ENCODE data around the gene SYN1. TPM values are rescaled to one million over a fixed set of nuclear protein-coding genes. Genes with fewer than 3 reads are reported as not detected.

Gene SYN1
- polyA plus RNA-seq, 3 donors, result 0.11 to 4.0 (median 0.29) TPM

DNA sequence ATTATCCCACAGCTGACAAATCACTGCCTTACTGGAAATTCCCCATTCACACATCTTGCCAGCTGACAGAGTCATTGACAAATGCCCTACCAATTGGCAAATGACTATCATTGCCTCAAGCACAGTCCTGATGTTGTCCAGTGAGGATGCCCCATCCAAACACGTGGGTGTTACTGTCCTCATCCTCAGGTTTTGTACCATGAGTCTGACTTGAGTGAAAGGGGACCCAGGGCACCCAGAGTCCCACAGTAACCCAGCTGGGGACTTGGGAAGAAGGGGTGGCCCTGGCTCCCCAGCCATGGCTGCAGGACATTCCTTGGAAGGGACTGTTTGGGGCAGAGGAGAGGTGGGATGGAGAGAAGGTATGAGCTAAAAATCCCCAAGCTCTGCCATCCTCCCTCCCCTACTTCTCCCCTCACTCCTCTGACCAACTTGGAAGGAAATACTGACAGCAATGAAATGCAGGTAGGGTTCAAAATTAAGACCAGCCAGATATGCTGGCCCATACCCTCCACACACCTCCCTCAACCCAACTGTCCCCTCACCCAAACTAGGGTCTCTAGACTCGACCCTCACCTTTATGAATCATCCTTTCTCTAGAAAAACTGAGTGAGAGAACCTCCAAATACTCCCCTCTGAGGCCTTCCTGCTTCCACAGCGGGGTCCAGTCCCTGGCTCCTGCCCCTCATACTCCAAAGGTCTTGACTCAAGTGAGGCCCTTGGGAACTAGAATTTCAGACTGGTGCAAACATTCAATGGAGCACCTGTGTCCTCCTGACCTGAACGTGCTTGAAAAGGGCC lies 32.4 kb downstream of the SYN1 start:
- Histone ChIP-seq H3K9me3 (replicated peaks in 1 of 2; ENCODE audit: control insufficient read depth in 1 of 2, insufficient read depth in 1 of 2, low read length in 2 of 2) (no peaks in the 10 kb centered on the region), H3K79me2 (ENCODE audit: insufficient read depth, low read length) (peaks cover 14% of the 10 kb centered on the region), H3K4me3 (replicated peaks in 1 of 3; ENCODE audit: low read depth in 2 of 3, low read length in 3 of 3) (no peak overlapping the region), H3K36me3 (replicated peaks in 1 of 2; ENCODE audit: control insufficient read depth in 1 of 2, insufficient read depth in 2 of 2, low read length in 2 of 2) (peaks cover 6 to 25% of the 10 kb centered on the region in 2 donors), H3K4me2 (replicated peaks; ENCODE audit: extremely low read depth, low read length, poor library complexity, severe bottlenecking) (no peak overlapping the region), H3K27ac (ENCODE audit: low read depth in 1 of 2, low read length in 2 of 2) (no peak overlapping the region), H3K4me1 (ENCODE audit: control insufficient read depth in 1 of 2, insufficient read depth in 2 of 2, low read length in 2 of 2) (peaks cover 12 to 21% of the 10 kb centered on the region in 2 donors), H4K20me1 (ENCODE audit: insufficient read depth, low read length) (peaks cover 23% of the 10 kb centered on the region), H3K27me3 (ENCODE audit: control insufficient read depth in 2 of 2, insufficient read depth in 2 of 2, low read length in 2 of 2) (no peaks in the 10 kb centered on the region), H2AFZ (ENCODE audit: insufficient read depth, low read depth, low read length, poor library complexity, severe bottlenecking) (no peak overlapping the region), H3K9ac (ENCODE audit: insufficient read depth, low read length, poor library complexity, severe bottlenecking) (no peak overlapping the region)
- Mint-ChIP-seq H3K27ac (peak overlapping the region in 2 of 7 donors; percentile 50 to 78), H3K36me3 (peaks cover 32 to 35% of the 10 kb centered on the region in 2 donors), H3K4me3 (no peak overlapping the region), H3K27me3 (ENCODE audit: low read depth in 3 of 3) (peaks cover 0 to 3% (median 2%) of the 10 kb centered on the region in 3 donors), H3K4me1 (peaks cover 20% of the 10 kb centered on the region), H3K9me3 (no peaks in the 10 kb centered on the region)
- TF ChIP-seq, protein P1, sequence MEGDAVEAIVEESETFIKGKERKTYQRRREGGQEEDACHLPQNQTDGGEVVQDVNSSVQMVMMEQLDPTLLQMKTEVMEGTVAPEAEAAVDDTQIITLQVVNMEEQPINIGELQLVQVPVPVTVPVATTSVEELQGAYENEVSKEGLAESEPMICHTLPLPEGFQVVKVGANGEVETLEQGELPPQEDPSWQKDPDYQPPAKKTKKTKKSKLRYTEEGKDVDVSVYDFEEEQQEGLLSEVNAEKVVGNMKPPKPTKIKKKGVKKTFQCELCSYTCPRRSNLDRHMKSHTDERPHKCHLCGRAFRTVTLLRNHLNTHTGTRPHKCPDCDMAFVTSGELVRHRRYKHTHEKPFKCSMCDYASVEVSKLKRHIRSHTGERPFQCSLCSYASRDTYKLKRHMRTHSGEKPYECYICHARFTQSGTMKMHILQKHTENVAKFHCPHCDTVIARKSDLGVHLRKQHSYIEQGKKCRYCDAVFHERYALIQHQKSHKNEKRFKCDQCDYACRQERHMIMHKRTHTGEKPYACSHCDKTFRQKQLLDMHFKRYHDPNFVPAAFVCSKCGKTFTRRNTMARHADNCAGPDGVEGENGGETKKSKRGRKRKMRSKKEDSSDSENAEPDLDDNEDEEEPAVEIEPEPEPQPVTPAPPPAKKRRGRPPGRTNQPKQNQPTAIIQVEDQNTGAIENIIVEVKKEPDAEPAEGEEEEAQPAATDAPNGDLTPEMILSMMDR (IDR thresholded peaks at IDR 0.05), result no peak
- DNase-seq, result peak in 1 of 3 donors; percentile 64
- intact Hi-C loops (cut with micrococcal nuclease), result loop anchor here in 1 of 2 donors (5.0 kb wide), 1 partner anchor 40 kb away; the partner anchor contains the start of gene CFP
- 89% methylated on average over 3 of the region's 4 CpGs for WGBS (ENCODE audit: insufficient coverage)

DNA sequence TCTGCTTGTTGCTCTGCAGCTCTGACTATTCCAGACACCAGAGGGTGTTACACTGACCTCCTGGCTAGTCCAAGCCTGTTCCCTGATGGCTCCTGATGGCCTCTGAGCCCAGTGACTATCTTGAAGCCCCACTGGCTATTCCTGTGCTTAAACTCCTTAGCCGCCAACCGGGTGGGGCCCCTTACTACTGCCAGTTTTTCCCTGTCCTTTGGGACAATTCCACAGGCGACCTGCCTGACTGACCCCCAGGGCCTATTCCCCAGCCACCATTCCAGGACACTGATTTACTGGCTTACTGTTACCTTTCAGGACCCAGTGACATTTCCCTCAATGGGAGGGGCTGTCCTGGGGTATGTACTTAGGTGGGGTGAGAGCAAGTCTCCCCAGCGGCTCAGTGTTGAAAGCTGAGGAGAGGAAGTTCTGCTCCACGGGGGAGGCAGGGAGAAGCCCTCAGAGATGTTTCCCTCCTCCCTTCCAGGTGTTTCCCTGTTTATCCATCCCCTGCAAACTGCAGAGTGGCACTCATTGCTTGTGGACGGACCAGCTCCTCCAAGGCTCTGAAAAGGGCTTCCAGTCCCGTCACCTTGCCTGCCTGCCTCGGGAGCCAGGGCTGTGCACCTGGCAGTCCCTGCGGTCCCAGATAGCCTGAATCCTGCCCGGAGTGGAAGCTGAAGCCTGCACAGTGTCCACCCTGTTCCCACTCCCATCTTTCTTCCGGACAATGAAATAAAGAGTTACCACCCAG lies 33.4 kb downstream of the SYN1 start:
- Histone ChIP-seq H3K9me3 (replicated peaks in 1 of 2; ENCODE audit: control insufficient read depth in 1 of 2, insufficient read depth in 1 of 2, low read length in 2 of 2) (no peaks in the 10 kb centered on the region), H4K20me1 (ENCODE audit: insufficient read depth, low read length) (peaks cover 23% of the 10 kb centered on the region), H3K4me1 (ENCODE audit: control insufficient read depth in 1 of 2, insufficient read depth in 2 of 2, low read length in 2 of 2) (peaks cover 20 to 29% of the 10 kb centered on the region in 2 donors), H3K4me2 (replicated peaks; ENCODE audit: extremely low read depth, low read length, poor library complexity, severe bottlenecking) (no peak overlapping the region), H3K27me3 (ENCODE audit: control insufficient read depth in 2 of 2, insufficient read depth in 2 of 2, low read length in 2 of 2) (no peaks in the 10 kb centered on the region), H3K4me3 (replicated peaks in 1 of 3; ENCODE audit: low read depth in 2 of 3, low read length in 3 of 3) (no peak overlapping the region), H2AFZ (ENCODE audit: insufficient read depth, low read depth, low read length, poor library complexity, severe bottlenecking) (no peak overlapping the region), H3K27ac (ENCODE audit: low read depth in 1 of 2, low read length in 2 of 2) (no peak overlapping the region), H3K36me3 (replicated peaks in 1 of 2; ENCODE audit: control insufficient read depth in 1 of 2, insufficient read depth in 2 of 2, low read length in 2 of 2) (peaks cover 6 to 25% of the 10 kb centered on the region in 2 donors), H3K9ac (ENCODE audit: insufficient read depth, low read length, poor library complexity, severe bottlenecking) (no peak overlapping the region), H3K79me2 (ENCODE audit: insufficient read depth, low read length) (peaks cover 15% of the 10 kb centered on the region)
- intact Hi-C loops (cut with micrococcal nuclease), result loop anchor here in 1 of 2 donors (5.0 kb wide), 1 partner anchor 41 kb away; the partner anchor contains the start of gene CFP
- WGBS (ENCODE audit: insufficient coverage), result 94% methylated on average over 2 of the region's 11 CpGs
- TF ChIP-seq, protein P1 (IDR thresholded peaks at IDR 0.05), result no peak
- Mint-ChIP-seq H3K27ac (peak overlapping the region in 1 of 7 donors; percentile 19), H3K9me3 (peaks cover 0 to 2% (median 0%) of the 10 kb centered on the region in 7 donors), H3K4me3 (peak overlapping the region in 1 of 2 donors; percentile 20), H3K36me3 (peaks cover 32 to 35% of the 10 kb centered on the region in 2 donors), H3K27me3 (ENCODE audit: low read depth in 3 of 3) (peaks cover 0 to 5% (median 3%) of the 10 kb centered on the region in 3 donors), H3K4me1 (peaks cover 28% of the 10 kb centered on the region)
- DNase-seq, result no peak

Measured in CD14-positive monocyte (primary cell).